GOT3 (cell line): ENCODE results near the gene DCHS1.
"Not testable (repeated sequence)": the region's sequence is repeated elsewhere in the genome, so short reads cannot be mapped to it uniquely, and the experiment has no call there.

Experiments
- DNase-seq: peaks from one replicate; lab custom pipeline; 2025; ENCODE audit warnings: mixed read lengths; lab: John Stamatoyannopoulos, UW

Gene DCHS1

GRCh38 chr11:6655790-6656583 lies at the start of gene DCHS1:
DCHS1 (minus strand) TSS chr11:6655809; CDS start chr11:6641613, 14,196 bp downstream.
- no peak for DNase-seq

- no peak for DNase-seq
Measured at GRCh38 chr11:6703247-6704063, 47.8 kb upstream of the DCHS1 start.

- not testable (repeated sequence) for DNase-seq
Measured at GRCh38 chr11:6701955-6702354, 46.3 kb upstream of the DCHS1 start.

GRCh38 chr11:6695377-6695776 lies 39.8 kb upstream of the DCHS1 start:
- no peak for DNase-seq

- DNase-seq: no peak
Measured at GRCh38 chr11:6694229-6694535, 38.6 kb upstream of the DCHS1 start.

GRCh38 chr11:6693342-6694228 lies 38.0 kb upstream of the DCHS1 start:
- no peak for DNase-seq

- no peak for DNase-seq
Measured at GRCh38 chr11:6692128-6692527, 36.5 kb upstream of the DCHS1 start.

GRCh38 chr11:6690431-6691132 lies 35.0 kb upstream of the DCHS1 start:
- not testable (repeated sequence) for DNase-seq

GRCh38 chr11:6687876-6688275 lies 32.3 kb upstream of the DCHS1 start:
- no peak for DNase-seq

- no peak for DNase-seq
Measured at GRCh38 chr11:6686006-6686405, 30.4 kb upstream of the DCHS1 start.

GRCh38 chr11:6684068-6684467 lies 28.5 kb upstream of the DCHS1 start:
- DNase-seq: not testable (repeated sequence)

GRCh38 chr11:6682936-6683861 lies 27.6 kb upstream of the DCHS1 start, which contains the start of gene MRPL17:
MRPL17 (minus strand) TSS chr11:6683340; CDS start chr11:6683296, 44 bp downstream.
- DNase-seq: peak; percentile 83

- DNase-seq: no peak
Measured at GRCh38 chr11:6682591-6682935, 27.0 kb upstream of the DCHS1 start.

GRCh38 chr11:6681949-6682348 lies 26.3 kb upstream of the DCHS1 start:
- no peak for DNase-seq

GRCh38 chr11:6681505-6681904 lies 25.9 kb upstream of the DCHS1 start:
- DNase-seq: no peak

GRCh38 chr11:6677018-6677417 lies 21.4 kb upstream of the DCHS1 start:
- no peak for DNase-seq

- no peak for DNase-seq
Measured at GRCh38 chr11:6674862-6675261, 19.3 kb upstream of the DCHS1 start.

GRCh38 chr11:6674219-6674597 lies 18.6 kb upstream of the DCHS1 start:
- DNase-seq: no peak

GRCh38 chr11:6673523-6674218 lies 18.1 kb upstream of the DCHS1 start:
- no peak for DNase-seq

GRCh38 chr11:6671991-6672390 lies 16.4 kb upstream of the DCHS1 start:
- no peak for DNase-seq
